NCI-H1092 (cell line): ENCODE measurements around the gene LRRC74A.

ENCODE experiments used
- DNase-seq: peaks from one replicate; lab custom pipeline; 2025; lab: John Stamatoyannopoulos, UW

LRRC74A gene

GRCh38 chr14:76848879-76849278 lies 22.7 kb downstream of the LRRC74A start:
- DNase-seq, result no peak

- DNase-seq, result no peak
Measured at GRCh38 chr14:76855066-76855465, 28.9 kb downstream of the LRRC74A start.

- DNase-seq, result no peak
Measured at GRCh38 chr14:76856769-76857168, 30.6 kb downstream of the LRRC74A start.

- DNase-seq, result no peak
Measured at GRCh38 chr14:76861574-76862255, 35.5 kb downstream of the LRRC74A start.

DNA sequence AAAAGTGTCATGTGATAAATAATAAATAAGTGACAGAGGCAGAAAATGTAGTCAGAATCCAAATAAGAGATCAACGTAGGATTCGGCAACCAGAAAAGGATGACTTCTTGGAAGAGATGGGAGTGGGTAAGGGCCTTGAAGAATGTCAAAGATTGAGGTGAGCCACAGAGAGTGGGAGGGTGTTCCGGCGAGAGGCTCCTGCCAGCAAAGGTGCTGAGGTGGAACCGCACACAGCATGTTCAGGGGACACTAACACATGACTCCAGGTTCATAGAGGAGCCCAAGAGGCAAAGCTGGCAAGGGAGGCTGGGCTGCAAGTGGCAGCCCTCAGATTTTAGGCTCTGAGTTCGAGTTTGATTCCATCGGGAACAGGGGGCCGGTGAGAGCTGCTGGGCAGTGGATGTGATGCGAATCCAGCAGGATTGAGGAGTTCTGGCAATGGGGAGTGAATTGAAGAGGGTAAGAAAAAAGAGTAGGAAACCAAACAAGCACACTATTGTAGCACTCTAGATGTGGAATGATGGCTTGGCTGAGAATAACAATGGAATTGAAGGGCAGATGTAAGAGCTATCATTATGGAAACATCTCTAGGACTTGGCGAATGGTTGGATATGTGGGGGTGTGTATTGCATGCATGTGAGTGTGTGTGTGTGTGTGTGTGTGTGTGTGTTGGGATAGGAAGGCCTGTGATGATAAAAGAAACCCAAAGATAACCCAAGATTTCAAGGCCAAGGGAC lies 36.5 kb downstream of the LRRC74A start:
- DNase-seq, result no peak

- DNase-seq, result no peak
Measured at GRCh38 chr14:76863724-76864407, 37.7 kb downstream of the LRRC74A start.

- DNase-seq, result no peak
Measured at GRCh38 chr14:76866456-76866855, 40.2 kb downstream of the LRRC74A start.

GRCh38 chr14:76867516-76868453 lies 41.6 kb downstream of the LRRC74A start:
- DNase-seq, result no peak

- no peak for DNase-seq
Measured at GRCh38 chr14:76868454-76869170, 42.4 kb downstream of the LRRC74A start.

DNA sequence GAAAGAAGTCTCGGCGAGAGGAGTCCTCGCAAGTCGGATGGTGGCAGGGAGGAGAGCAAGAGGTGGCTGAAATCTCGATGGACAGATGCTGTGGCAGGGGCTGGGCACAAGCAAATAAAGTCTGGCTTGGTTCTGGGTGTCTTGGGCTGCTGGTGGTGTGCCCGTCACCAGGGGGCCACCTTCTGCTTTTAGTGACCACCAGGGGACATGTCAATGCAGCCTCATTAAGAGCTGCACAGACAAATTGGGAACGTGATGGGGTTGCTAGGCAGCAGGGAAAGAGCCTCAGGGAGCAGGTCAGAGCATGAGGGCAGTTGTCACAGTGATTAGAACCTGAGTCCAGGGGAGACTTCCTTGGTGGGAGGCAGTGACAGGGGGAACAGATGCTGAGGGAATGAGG lies 44.0 kb downstream of the LRRC74A start:
- DNase-seq, result no peak

GRCh38 chr14:76872796-76873432 lies 46.7 kb downstream of the LRRC74A start:
- DNase-seq, result no peak

GRCh38 chr14:76874734-76875133 lies 48.5 kb downstream of the LRRC74A start:
- DNase-seq, result no peak

- peak; percentile 47 for DNase-seq
Measured at GRCh38 chr14:76876076-76876475, 49.9 kb downstream of the LRRC74A start.

- DNase-seq, result no peak
Measured at GRCh38 chr14:76877871-76878270, 51.7 kb downstream of the LRRC74A start.

DNA sequence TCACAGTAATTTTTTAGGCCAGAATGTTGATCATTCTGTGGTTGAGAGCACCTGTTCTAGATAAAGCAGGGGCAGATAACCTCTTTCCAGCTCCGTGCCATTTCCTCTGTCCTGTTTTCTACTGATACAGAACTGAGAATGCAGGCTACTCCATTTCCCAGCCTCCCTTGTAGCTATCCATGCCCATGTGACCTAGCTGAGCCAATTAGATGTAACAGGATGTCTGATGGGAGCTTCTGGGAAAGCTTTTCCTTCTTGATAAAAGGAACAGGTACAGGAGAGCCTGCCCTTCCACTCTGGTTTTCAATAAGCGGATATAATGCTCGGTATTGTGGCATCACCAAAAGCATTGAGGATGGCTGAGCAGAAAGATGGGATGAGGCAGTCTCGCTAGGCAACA lies 54.2 kb downstream of the LRRC74A start:
- no peak for DNase-seq

GRCh38 chr14:76881348-76881747 lies 55.1 kb downstream of the LRRC74A start:
- no peak for DNase-seq

GRCh38 chr14:76882651-76883050 lies 56.4 kb downstream of the LRRC74A start:
- no peak for DNase-seq

- DNase-seq, result no peak
Measured at GRCh38 chr14:76883447-76883846, 57.2 kb downstream of the LRRC74A start.

DNA sequence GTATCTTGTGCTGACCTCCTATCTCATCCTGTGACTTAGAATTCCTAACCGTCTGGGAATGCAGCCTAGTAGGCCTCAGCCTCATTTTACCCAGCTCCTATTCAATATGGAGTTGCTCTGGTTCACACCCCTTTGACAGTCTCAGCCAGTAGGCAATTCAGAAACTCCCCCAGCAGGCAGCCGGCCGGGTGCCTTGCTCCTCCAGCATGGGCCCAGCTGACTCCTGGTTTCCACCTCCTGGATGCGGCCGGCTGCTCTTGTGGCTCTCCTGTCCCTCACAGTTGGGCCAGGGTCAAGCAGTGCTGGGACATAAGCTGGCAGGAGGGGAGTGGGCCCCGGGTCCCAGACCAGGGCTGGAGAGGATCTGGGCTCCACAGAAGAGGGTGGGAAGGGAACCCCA lies 58.2 kb downstream of the LRRC74A start:
- DNase-seq, result no peak

- no peak for DNase-seq
Measured at GRCh38 chr14:76884853-76885276, 58.7 kb downstream of the LRRC74A start.

GRCh38 chr14:76887191-76887590 lies 61.0 kb downstream of the LRRC74A start:
- DNase-seq, result no peak
